HL-60 (cell line): ENCODE data around the gene SOAT2.
A peak's percentile ranks its signal among the peaks of the same experiment; 100 is the strongest.

Source experiments
- DNase-seq, 2 experiments: peaks; one replicate each; pipeline ENCODE4 v3.0.0-alpha.2; 2010 to 2020; ENCODE audit warnings: low read depth in 1 of 2, low spot score in 1 of 2
- H3K27ac ChIP-seq: fragments of 250-450 bp; sonication (Bioruptor Pico); replicated peaks from 2 replicates; pipeline ENCODE4 v1.5.1; 2020; ENCODE audit warnings: mild to moderate bottlenecking, moderate library complexity
- H3K27me3 ChIP-seq: fragments of 250-450 bp; sonication (Bioruptor Pico); 2 replicates; pipeline ENCODE4 v1.5.1; 2021; ENCODE audit warnings: mild to moderate bottlenecking, moderate library complexity; ENCODE audit not compliant: insufficient read depth, poor library complexity, severe bottlenecking
- H3K4me3 ChIP-seq: replicated peaks from 2 replicates; pipeline ENCODE4 v1.5.1; 2011; ENCODE audit warnings: mild to moderate bottlenecking, control low read depth, low read length; ENCODE audit not compliant: insufficient read depth
- CTCF ChIP-seq: IDR thresholded peaks from one replicate; pipeline ENCODE4 v1.5.1; 2011; ENCODE audit warnings: low read length, control low read depth, inconsistent platforms; ENCODE audit not compliant: insufficient read depth
- GABPA ChIP-seq: IDR thresholded peaks from 2 replicates; pipeline ENCODE4 v1.6.1; 2012; ENCODE audit warnings: low read depth
- POLR2AphosphoS5 ChIP-seq: IDR thresholded peaks from 2 replicates; pipeline ENCODE4 v1.6.1; 2012; ENCODE audit warnings: low read depth
- SPI1 ChIP-seq: IDR thresholded peaks from 2 replicates; pipeline ENCODE4 v1.6.1; 2012; ENCODE audit warnings: low read depth, mild to moderate bottlenecking, borderline replicate concordance
- TF ChIP-seq, protein P1 (sequence below): IDR thresholded peaks from 2 replicates; pipeline ENCODE4 v1.6.1; 2012; ENCODE audit warnings: low read depth; ENCODE audit not compliant: insufficient replicate concordance

SOAT2 gene

DNA sequence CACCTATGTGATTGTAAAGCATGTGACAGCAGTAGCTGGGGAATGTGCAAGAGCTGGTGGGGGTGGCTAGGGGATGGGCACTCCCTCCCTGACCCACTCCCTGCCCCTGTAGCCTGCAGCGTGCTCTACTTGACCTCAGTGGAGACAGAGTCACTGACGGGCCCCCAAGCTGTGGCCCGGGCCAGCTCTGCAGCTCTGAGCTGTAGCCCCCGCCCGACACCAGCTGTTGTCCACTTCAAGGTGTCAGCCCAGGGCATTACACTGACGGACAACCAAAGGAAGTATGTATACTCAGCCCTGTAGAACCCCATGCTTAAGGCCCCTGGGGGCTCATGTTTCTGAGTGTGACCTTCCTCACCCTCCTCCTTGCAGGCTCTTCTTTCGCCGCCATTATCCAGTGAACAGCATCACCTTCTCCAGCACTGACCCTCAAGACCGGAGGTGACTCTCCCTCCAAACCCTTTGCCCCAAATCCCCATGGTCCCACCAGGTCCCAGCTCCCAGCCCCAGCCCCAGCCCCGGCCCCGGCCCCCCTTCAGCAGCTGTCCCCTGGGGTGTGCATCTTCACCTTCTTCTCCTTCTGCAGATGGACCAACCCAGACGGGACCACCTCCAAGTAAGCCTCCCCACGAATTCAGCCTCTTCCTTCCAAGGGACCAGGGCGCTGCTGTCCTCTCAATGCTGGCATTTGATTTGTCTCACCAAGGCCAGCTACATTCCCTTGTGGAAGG, 40.1 kb upstream of the SOAT2 start:
- no peak overlapping the region for H3K27ac ChIP-seq
- no peak overlapping the region for H3K4me3 ChIP-seq
- TF ChIP-seq GABPA (no peak), POLR2AphosphoS5 (0 out of 2 replicates have a peak, but pooled peaks have one; percentile 23)
- no peak for DNase-seq
- H3K27me3 ChIP-seq, result peaks cover 8% of the 10 kb centered on the region

- no peak overlapping the region for H3K27ac ChIP-seq
- TF ChIP-seq CTCF (no peak), SPI1 (no peak), POLR2AphosphoS5 (no peak), GABPA (no peak)
- TF ChIP-seq, protein P1, sequence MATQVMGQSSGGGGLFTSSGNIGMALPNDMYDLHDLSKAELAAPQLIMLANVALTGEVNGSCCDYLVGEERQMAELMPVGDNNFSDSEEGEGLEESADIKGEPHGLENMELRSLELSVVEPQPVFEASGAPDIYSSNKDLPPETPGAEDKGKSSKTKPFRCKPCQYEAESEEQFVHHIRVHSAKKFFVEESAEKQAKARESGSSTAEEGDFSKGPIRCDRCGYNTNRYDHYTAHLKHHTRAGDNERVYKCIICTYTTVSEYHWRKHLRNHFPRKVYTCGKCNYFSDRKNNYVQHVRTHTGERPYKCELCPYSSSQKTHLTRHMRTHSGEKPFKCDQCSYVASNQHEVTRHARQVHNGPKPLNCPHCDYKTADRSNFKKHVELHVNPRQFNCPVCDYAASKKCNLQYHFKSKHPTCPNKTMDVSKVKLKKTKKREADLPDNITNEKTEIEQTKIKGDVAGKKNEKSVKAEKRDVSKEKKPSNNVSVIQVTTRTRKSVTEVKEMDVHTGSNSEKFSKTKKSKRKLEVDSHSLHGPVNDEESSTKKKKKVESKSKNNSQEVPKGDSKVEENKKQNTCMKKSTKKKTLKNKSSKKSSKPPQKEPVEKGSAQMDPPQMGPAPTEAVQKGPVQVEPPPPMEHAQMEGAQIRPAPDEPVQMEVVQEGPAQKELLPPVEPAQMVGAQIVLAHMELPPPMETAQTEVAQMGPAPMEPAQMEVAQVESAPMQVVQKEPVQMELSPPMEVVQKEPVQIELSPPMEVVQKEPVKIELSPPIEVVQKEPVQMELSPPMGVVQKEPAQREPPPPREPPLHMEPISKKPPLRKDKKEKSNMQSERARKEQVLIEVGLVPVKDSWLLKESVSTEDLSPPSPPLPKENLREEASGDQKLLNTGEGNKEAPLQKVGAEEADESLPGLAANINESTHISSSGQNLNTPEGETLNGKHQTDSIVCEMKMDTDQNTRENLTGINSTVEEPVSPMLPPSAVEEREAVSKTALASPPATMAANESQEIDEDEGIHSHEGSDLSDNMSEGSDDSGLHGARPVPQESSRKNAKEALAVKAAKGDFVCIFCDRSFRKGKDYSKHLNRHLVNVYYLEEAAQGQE, result no peak
- no peak for DNase-seq
- peaks cover 8% of the 10 kb centered on the region for H3K27me3 ChIP-seq
- H3K4me3 ChIP-seq, result no peak overlapping the region
Observed at GRCh38 chr12:53063708-53064612, 39.3 kb upstream of the SOAT2 start.

DNA sequence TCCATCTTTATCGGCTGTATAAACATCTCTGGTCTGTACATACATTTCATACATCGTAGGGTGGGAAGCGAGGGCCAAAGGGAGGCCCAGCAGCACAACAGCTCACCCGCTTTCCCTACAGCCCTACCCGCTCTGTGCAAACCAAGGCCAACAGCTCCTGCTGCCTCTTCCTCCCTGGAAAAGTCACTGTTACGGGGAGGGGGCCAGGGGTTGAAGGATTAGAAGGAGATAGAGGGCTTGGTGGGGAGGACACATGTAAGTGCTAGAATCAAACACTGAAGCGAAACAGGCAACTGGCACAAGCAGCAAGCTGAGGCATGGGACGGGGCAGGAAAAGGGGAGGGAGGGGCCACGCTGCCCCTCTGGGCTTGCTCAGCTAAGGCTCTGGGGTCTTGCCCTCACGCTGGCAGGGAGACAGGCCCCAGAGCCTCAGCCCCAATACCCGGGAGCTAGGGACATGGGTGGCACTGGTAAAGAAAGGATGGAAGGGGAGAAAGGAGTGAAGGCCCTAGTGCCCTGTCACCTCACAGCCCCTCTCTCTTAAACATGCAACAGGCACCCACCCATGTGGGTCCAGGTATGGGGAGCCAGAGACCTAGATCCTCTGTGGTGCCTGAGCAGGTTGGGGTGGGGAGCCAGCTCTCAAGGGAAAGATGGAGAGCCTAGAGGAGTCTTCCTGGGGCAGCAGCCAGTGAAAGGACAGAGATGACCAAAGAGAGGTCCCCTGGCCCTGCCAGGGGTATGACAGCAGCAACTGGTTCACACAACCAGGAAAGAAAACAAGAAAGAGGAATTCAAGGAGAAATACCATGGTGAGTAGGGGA, 38.5 kb upstream of the SOAT2 start:
- no peak for TF ChIP-seq CTCF
- TF ChIP-seq POLR2AphosphoS5, result no peak
- no peak for TF ChIP-seq SPI1
- TF ChIP-seq GABPA, result no peak
- TF ChIP-seq, protein P1, result no peak
- no peak overlapping the region for H3K4me3 ChIP-seq
- H3K27ac ChIP-seq, result no peak overlapping the region
- DNase-seq, result no peak
- H3K27me3 ChIP-seq, result peaks cover 8% of the 10 kb centered on the region
